Calu3 (cell line): ENCODE results near the gene CHST3. TPM values are rescaled to one million over a fixed set of nuclear protein-coding genes. Genes with fewer than 3 reads are reported as not detected.

Experiments used
- BruUV-seq: library from RNA; stranded (reverse); fragments of 400-500 nt; replicated peaks from 2 replicates; lab custom pipeline; 2021; lab: Mats Ljungman, UMichigan
- CTCF ChIA-PET: fragments of 300-600 bp; sonication (Branson Sonifier 250); formaldehyde crosslinking; loops from one replicate; lab custom pipeline; 2022; ENCODE audit warnings: antibody characterized with exemption; lab: Charles Lee
- DNase-seq: peaks from one replicate; pipeline ENCODE4 v3.0.0; 2022
- H3K27ac Mint-ChIP-seq: one replicate; pipeline ENCODE4 v1.8.0; 2022; ENCODE audit warnings: mixed read lengths; ENCODE audit not compliant: unreplicated experiment
- H3K27me3 Mint-ChIP-seq: one replicate; pipeline ENCODE4 v1.8.0; 2022; ENCODE audit warnings: mixed read lengths; ENCODE audit not compliant: unreplicated experiment
- H3K36me3 Mint-ChIP-seq: one replicate; pipeline ENCODE4 v1.8.0; 2022; ENCODE audit warnings: mild to moderate bottlenecking, moderate library complexity, mixed read lengths; ENCODE audit not compliant: insufficient read depth, unreplicated experiment
- H3K4me1 Mint-ChIP-seq: one replicate; pipeline ENCODE4 v1.8.0; 2022; ENCODE audit warnings: mild to moderate bottlenecking, low read depth, mixed read lengths; ENCODE audit not compliant: unreplicated experiment
- H3K4me3 Mint-ChIP-seq: one replicate; pipeline ENCODE4 v1.8.0; 2022; ENCODE audit warnings: mild to moderate bottlenecking, low read depth, moderate library complexity, mixed read lengths; ENCODE audit not compliant: unreplicated experiment
- H3K9me3 Mint-ChIP-seq: one replicate; pipeline ENCODE4 v1.8.0; 2022; ENCODE audit warnings: low read depth, mixed read lengths; ENCODE audit not compliant: unreplicated experiment
- intact Hi-C: fragments of 100-400 bp; cut with micrococcal nuclease; formaldehyde crosslinking; loops from one replicate; pipeline ENCODE4 v1.10.0; 2022; ENCODE audit not compliant: unreplicated experiment
- total RNA-seq: library from RNA; stranded (reverse); gene quantifications from 2 replicates; pipeline ENCODE4 v1.2.3, GENCODE V29; 2022
- TF ChIP-seq, protein P1 (sequence below): fragments of 200-600 bp; IDR thresholded peaks from one replicate; pipeline ENCODE4 v1.8.0; 2022; ENCODE audit warnings: antibody characterized with exemption; ENCODE audit not compliant: unreplicated experiment

Gene CHST3
- total RNA-seq, 1 experiment from 2014 or later, result 32.4 TPM

DNA sequence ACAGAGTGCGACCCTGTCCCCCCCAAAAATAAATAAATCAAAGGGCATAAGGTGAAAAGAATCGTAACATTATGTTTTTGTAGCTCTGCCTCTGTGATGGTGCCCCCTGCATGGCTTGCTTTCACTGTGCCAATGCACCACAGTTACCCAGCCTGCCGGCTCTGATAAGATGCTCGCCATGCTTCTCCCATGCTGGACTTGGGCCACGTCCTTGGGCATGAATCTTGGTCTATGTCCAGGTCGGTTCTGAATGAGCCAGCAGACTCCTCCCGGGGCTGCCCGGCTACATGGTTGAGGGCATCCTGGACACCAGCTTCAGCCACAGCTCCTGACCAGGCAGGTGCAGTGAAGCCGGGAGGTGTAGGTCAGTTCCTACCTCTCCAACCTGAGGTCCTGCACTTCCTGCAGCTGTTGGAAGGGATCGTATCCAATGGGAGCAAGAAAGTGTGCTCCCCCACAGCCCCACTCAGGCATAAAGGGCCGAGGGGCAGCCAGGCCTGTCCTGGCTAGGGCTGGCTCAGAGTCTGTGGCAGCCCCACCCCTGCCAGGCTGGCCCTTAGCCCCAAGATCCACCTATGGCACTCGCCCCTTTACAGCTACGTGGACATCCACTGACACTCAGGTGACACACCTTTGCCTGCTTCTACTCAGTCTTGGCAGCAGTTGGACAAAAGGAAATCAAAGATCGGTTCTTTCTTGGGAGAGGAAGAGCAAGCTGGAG lies 34.1 kb downstream of the CHST3 start:
- no peaks in the 10 kb centered on the region for H3K9me3 Mint-ChIP-seq
- no peaks in the 10 kb centered on the region for H3K36me3 Mint-ChIP-seq
- CTCF ChIA-PET, result interaction anchor here (0.5 to 1.9 kb wide), 10 partner anchors 9 to 420 kb away, joined by 3 to 10 read pairs (median 4); partner anchors contain the start of gene PSAP
- BruUV-seq, result no TSS peak
- no peak for DNase-seq
- peak overlapping the region; percentile 31 for H3K4me3 Mint-ChIP-seq
- peaks cover 52% of the 10 kb centered on the region for H3K4me1 Mint-ChIP-seq
- peak overlapping the region; percentile 53 for H3K27ac Mint-ChIP-seq
- intact Hi-C loops, result no loop called here
- TF ChIP-seq, protein P1, sequence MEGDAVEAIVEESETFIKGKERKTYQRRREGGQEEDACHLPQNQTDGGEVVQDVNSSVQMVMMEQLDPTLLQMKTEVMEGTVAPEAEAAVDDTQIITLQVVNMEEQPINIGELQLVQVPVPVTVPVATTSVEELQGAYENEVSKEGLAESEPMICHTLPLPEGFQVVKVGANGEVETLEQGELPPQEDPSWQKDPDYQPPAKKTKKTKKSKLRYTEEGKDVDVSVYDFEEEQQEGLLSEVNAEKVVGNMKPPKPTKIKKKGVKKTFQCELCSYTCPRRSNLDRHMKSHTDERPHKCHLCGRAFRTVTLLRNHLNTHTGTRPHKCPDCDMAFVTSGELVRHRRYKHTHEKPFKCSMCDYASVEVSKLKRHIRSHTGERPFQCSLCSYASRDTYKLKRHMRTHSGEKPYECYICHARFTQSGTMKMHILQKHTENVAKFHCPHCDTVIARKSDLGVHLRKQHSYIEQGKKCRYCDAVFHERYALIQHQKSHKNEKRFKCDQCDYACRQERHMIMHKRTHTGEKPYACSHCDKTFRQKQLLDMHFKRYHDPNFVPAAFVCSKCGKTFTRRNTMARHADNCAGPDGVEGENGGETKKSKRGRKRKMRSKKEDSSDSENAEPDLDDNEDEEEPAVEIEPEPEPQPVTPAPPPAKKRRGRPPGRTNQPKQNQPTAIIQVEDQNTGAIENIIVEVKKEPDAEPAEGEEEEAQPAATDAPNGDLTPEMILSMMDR, result no peak
- H3K27me3 Mint-ChIP-seq, result no peaks in the 10 kb centered on the region

GRCh38 chr10:71998840-71999194 lies 34.6 kb downstream of the CHST3 start:
- H3K9me3 Mint-ChIP-seq, result no peaks in the 10 kb centered on the region
- H3K4me3 Mint-ChIP-seq, result peak overlapping the region; percentile 31
- no TSS peak for BruUV-seq
- peak overlapping the region; percentile 53 for H3K27ac Mint-ChIP-seq
- H3K4me1 Mint-ChIP-seq, result peaks cover 52% of the 10 kb centered on the region
- no peaks in the 10 kb centered on the region for H3K27me3 Mint-ChIP-seq
- CTCF ChIA-PET, result interaction anchor here (0.5 to 1.9 kb wide), 11 partner anchors 9 to 161 kb away, joined by 3 to 10 read pairs (median 3); partner anchors contain the start of gene PSAP
- no peaks in the 10 kb centered on the region for H3K36me3 Mint-ChIP-seq
- intact Hi-C loops, result no loop called here
- peak; percentile 70 for DNase-seq
- TF ChIP-seq, protein P1, result no peak

DNA sequence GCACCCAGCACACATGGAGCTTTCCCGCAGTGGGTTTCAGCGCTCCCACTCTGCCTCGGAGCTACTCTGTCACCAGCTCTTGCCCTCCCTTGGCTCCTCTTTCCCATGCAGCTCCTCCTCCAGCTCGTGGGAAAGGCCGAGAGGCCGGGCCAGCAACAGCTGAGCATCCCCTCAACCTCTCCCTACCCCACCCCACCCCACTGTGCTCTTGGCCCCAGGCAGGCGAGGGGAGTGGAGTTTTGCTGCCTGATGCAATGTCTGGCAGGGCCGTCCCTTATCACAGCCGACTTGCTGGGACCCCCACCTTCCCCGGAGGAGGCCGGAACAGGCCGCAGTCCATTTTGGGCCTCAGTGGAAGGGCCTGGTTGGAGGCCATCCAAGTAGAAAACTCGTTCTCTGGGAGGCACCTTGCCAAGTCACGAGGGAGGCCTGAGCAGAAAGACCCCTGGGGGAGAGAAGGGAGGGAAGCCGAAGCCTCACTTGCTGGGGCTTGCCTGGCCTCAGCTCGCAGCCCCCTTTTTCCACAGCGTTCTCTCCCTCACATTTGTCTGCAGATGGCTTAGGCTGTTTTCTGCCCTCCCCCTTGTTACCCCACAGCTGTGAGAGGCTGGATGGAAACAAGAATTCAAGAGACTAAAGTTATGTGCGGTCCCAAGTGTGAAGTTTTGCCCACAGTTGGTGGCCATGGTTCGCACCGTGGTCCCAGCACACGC lies 35.3 kb downstream of the CHST3 start:
- TF ChIP-seq, protein P1, result no peak
- intact Hi-C loops, result no loop called here
- Mint-ChIP-seq H3K27me3 (no peaks in the 10 kb centered on the region), H3K9me3 (no peaks in the 10 kb centered on the region), H3K4me3 (peak overlapping the region; percentile 31), H3K27ac (peak overlapping the region; percentile 53), H3K36me3 (no peaks in the 10 kb centered on the region), H3K4me1 (peaks cover 52% of the 10 kb centered on the region)
- BruUV-seq, result no TSS peak
- CTCF ChIA-PET, result interaction anchor here (0.5 to 1.9 kb wide), 9 partner anchors 10 to 688 kb away, joined by 3 to 10 read pairs (median 6); no protein-coding TSS in a partner anchor
- no peak for DNase-seq

DNA sequence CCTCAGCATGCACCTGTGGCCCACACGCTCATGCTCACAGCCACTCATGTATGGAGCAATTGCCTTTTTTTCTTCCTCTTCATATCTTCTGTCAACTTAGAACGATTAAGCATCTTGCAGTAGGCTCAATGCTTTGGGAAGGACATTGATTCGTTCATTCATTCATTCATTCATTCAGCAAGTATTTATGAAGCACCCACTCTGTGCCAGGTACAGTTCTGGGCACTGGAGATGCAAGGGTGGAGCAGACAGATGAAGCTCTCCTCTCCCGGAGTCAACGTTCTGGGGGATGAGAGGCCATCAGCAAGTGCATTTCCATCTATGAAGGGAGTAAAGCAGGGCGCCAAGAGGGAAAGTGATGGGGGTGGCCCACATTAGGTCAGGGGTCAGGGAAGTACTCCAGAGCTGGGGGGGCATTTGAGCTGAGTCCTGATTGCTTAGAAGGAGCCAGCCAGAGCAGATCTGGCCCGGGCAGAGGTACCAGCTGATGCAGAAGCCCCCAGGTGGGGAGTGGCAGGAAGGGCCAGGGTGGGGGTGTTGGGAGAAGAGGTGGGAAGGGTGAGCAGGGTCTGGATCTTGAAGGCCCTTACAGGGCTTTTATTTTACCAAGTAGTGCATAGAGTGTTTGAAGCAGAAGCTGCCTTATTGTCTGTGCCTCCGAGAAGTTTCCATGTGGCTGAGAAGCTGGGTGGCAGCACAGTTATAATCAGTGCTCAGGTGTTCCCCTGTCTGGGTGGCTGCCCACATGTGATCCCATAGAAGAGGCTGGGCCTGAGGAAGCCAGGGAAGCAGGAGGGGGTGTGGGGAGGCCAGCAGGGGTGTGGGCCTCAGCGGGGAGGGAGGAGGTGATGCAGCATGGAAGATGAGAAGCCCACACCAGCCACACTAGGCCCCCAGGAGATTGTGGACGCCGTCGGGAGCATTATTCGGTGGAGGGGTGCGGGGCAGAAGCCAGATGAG lies 36.2 kb downstream of the CHST3 start:
- TF ChIP-seq, protein P1, result no peak
- peak overlapping the region; percentile 23 for H3K27ac Mint-ChIP-seq
- H3K4me3 Mint-ChIP-seq, result no peak overlapping the region
- intact Hi-C loops, result no loop called here
- H3K36me3 Mint-ChIP-seq, result no peaks in the 10 kb centered on the region
- H3K27me3 Mint-ChIP-seq, result no peaks in the 10 kb centered on the region
- DNase-seq, result no peak
- peaks cover 52% of the 10 kb centered on the region for H3K4me1 Mint-ChIP-seq
- no peaks in the 10 kb centered on the region for H3K9me3 Mint-ChIP-seq
- no TSS peak for BruUV-seq
- CTCF ChIA-PET, result interaction anchor here (0.5 to 0.9 kb wide), 3 partner anchors 48 to 687 kb away, joined by 3 to 10 read pairs (median 4); no protein-coding TSS in a partner anchor
